Nasal cavity respiratory epithelium epithelial cell of viscerocranial mucosa (primary cell): ENCODE measurements around the gene UGT8. TPM values are rescaled to one million over a fixed set of nuclear protein-coding genes. Genes with fewer than 3 reads are reported as not detected.

Source experiments
- total RNA-seq: library from RNA; depleted of rRNA; stranded (reverse); fragments of >200 nt; gene quantifications from 2 replicates; pipeline ENCODE4 v1.2.3, GENCODE V29; 2014

Gene UGT8, protein sequence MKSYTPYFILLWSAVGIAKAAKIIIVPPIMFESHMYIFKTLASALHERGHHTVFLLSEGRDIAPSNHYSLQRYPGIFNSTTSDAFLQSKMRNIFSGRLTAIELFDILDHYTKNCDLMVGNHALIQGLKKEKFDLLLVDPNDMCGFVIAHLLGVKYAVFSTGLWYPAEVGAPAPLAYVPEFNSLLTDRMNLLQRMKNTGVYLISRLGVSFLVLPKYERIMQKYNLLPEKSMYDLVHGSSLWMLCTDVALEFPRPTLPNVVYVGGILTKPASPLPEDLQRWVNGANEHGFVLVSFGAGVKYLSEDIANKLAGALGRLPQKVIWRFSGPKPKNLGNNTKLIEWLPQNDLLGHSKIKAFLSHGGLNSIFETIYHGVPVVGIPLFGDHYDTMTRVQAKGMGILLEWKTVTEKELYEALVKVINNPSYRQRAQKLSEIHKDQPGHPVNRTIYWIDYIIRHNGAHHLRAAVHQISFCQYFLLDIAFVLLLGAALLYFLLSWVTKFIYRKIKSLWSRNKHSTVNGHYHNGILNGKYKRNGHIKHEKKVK
- 0.34 and 0.57 TPM in 2 replicates for total RNA-seq

DNA sequence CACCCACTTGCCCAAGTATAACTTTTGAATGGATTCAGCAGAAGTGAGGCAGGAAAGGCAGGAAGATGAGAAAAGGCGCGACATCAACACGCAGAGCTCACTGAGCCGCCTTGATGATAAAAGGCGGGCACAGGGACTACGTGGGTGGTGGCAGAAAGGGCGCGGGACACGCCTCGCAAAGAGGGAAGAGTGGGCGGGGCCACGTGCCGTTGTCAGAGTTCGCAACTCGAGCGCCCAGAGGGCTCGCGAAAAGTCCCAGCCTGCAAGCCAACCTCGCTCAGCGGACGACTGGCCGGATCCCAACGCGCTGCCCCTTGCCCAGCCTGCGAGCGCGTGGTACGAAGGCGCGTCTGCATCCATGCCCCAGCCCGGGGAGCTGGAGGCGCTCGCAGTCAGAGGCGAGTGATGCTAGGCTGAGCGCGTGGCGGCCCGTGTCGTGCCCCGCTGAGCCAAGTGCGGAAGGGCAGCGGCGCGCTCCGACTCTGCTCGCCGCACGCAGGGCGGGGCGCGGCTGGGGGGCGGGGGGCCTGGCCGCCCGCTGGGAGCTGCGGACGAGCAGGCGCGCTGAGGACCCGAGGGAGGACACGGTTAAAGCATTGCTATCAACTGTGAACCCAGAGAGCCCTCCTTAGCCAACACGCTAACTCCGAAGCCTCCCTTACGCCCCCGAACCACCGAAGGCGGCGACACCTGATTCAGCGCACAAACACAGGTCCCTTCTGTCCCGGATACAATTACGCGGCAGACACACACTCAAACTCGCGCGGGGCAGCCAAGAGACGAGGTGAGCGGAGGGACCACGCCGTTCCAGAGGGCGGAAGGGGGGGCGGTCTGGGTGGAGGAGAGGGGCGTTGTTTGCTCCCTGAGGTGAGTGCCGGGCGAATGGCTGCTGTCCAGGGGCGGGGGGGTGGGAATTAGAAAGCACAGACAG, at the start of gene UGT8:
Gene UGT8, plus strand, starts transcription at position 617 of the 931 bp plus-strand sequence. CDS start 24,074 bp downstream, outside the sequence.

